ENCODE results near the gene SLFN11. TPM values are rescaled to one million over a fixed set of nuclear protein-coding genes. Genes with fewer than 3 reads are reported as not detected.
"Not testable (repeated sequence)": the region's sequence is repeated elsewhere in the genome, so short reads cannot be mapped to it uniquely, and the experiment has no call there.

The SLFN11 gene
- total RNA-seq, 2 donors from 2014 or later, result 9.2 to 16.6 TPM

- ATAC-seq, result no peak
- no peaks in the 10 kb centered on the region for H3K27me3 ChIP-seq
- H3K9me3 ChIP-seq, result no peaks in the 10 kb centered on the region
- TF ChIP-seq POLR2A (IDR thresholded peaks at IDR 0.05) (no peak), CTCF (IDR thresholded peaks at IDR 0.05) (no peak)
- no peak overlapping the region for H3K4me3 ChIP-seq
- no peak for DNase-seq
- no peaks in the 10 kb centered on the region for H3K36me3 ChIP-seq (replicated peaks in 1 of 2; ENCODE audit: insufficient read depth in 1 of 2, low read depth in 2 of 2)
- no peak overlapping the region for H3K27ac ChIP-seq
- H3K4me1 ChIP-seq, result no peaks in the 10 kb centered on the region
- intact Hi-C loops (cut with DNase I), result no loop called here
- 83 to 95% methylated on average over 25 to 26 of the region's 26 CpGs for WGBS, 2 donors
These were observed 34.1 kb upstream of the SLFN11 start for GRCh38 chr17:35407531-35407930.

GRCh38 chr17:35406568-35406967 lies 33.1 kb upstream of the SLFN11 start:
- H3K4me1 ChIP-seq, result no peaks in the 10 kb centered on the region
- TF ChIP-seq CTCF (IDR thresholded peaks at IDR 0.05), result no peak
- TF ChIP-seq POLR2A (IDR thresholded peaks at IDR 0.05), result no peak
- ATAC-seq (no peak), DNase-seq (no peak)
- H3K27ac ChIP-seq, result no peak overlapping the region
- no peaks in the 10 kb centered on the region for H3K36me3 ChIP-seq (replicated peaks in 1 of 2; ENCODE audit: insufficient read depth in 1 of 2, low read depth in 2 of 2)
- H3K4me3 ChIP-seq, result no peak overlapping the region
- 59 to 61% methylated on average over 1 of the region's 1 CpG for WGBS, 2 donors
- no peaks in the 10 kb centered on the region for H3K27me3 ChIP-seq
- H3K9me3 ChIP-seq, result no peaks in the 10 kb centered on the region
- intact Hi-C loops (cut with DNase I), result no loop called here

GRCh38 chr17:35404360-35404759 lies 30.9 kb upstream of the SLFN11 start:
- H3K9me3 ChIP-seq, result no peaks in the 10 kb centered on the region
- intact Hi-C loops (cut with DNase I), result no loop called here
- no peak for ATAC-seq
- DNase-seq, result no peak
- H3K4me1 ChIP-seq, result no peaks in the 10 kb centered on the region
- TF ChIP-seq POLR2A (IDR thresholded peaks at IDR 0.05) (no peak), CTCF (IDR thresholded peaks at IDR 0.05) (no peak)
- 57 to 63% methylated on average over 1 of the region's 1 CpG for WGBS, 2 donors
- H3K27me3 ChIP-seq, result no peaks in the 10 kb centered on the region
- no peaks in the 10 kb centered on the region for H3K36me3 ChIP-seq (replicated peaks in 1 of 2; ENCODE audit: insufficient read depth in 1 of 2, low read depth in 2 of 2)
- H3K27ac ChIP-seq, result no peak overlapping the region
- no peak overlapping the region for H3K4me3 ChIP-seq

GRCh38 chr17:35393783-35394182 lies 20.4 kb upstream of the SLFN11 start:
- ATAC-seq; H3K36me3 ChIP-seq (replicated peaks in 1 of 2; ENCODE audit: insufficient read depth in 1 of 2, low read depth in 2 of 2); intact Hi-C loops (cut with DNase I); DNase-seq; H3K27me3 ChIP-seq; H3K4me1 ChIP-seq; H3K4me3 ChIP-seq; H3K9me3 ChIP-seq; H3K27ac ChIP-seq: not testable (repeated sequence)
- WGBS, 2 donors, result 75 to 82% methylated on average over 13 of the region's 13 CpGs

- peak in 1 of 4 donors; percentile 20 for DNase-seq
- Histone ChIP-seq H3K27ac (no peak overlapping the region), H3K36me3 (replicated peaks in 1 of 2; ENCODE audit: insufficient read depth in 1 of 2, low read depth in 2 of 2) (no peaks in the 10 kb centered on the region), H3K27me3 (no peaks in the 10 kb centered on the region), H3K4me1 (no peaks in the 10 kb centered on the region), H3K9me3 (no peaks in the 10 kb centered on the region), H3K4me3 (no peak overlapping the region)
- ATAC-seq, result no peak
- intact Hi-C loops (cut with DNase I), result no loop called here
- no peak for TF ChIP-seq CTCF (IDR thresholded peaks at IDR 0.05)
- TF ChIP-seq POLR2A (IDR thresholded peaks at IDR 0.05), result no peak
- 40 to 45% methylated on average over 2 of the region's 2 CpGs for WGBS, 2 donors
These were observed 17.2 kb upstream of the SLFN11 start for GRCh38 chr17:35390663-35391062.
